Measurements from ENCODE around the gene ZBTB5. TPM values are rescaled to one million over a fixed set of nuclear protein-coding genes. Genes with fewer than 3 reads are reported as not detected.

The ZBTB5 gene
- total and polyA plus RNA-seq, 2 of the 4 experiments (the other 2 are of a cell fraction): 6.3 to 9.1 TPM

DNA sequence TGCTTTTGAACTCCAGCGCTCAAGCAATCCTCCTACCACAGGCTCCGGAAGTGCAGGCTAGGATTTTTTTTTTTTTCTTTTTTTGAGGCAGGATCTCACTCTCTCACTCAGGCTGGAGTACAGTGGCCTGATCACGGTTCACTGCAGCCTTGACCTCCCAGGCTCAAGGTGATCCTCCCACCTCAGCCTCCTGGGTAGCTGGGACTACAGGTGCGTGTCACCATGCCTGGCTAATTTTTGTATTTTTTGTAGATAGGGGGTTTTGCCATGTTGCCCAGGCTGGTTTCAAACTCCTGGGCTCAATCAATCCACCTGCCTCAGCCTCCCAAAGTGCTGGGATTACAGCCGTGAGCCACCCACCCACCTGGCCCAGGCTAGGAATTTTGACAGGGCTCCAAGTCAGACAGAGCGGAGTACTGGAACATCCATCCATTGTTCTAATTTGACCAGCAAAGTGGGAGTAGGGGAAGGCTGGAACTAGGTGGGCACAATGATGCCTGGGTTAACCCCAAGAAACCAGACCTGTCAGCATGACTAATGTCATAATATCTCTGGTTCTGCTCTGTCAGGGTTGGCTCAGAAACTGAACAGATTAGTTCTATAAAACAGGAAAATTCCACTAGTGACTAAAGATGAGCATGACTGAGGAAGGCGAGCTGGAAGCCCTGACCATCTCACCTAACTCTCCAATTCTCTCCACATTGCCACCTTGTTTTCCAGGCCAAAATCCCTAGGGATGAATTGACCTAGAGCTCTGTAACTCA lies 9.2 kb downstream of the ZBTB5 start:
- CTCF ChIA-PET: no interaction called here

More for the DNA sequence above, 9.2 kb downstream of the ZBTB5 start:
- Histone ChIP-seq H2BK15ac (ENCODE audit: low read depth, low read length) (no peak overlapping the region), H2BK20ac (ENCODE audit: low read depth, low read length) (no peak overlapping the region), H2AK9ac (replicated peaks; ENCODE audit: low read depth, low read length, poor library complexity) (no peak overlapping the region), H3K9me3 (ENCODE audit: control insufficient read depth, insufficient read depth, low read length) (no peaks in the 10 kb centered on the region), H2AK5ac (ENCODE audit: low read depth, low read length) (no peak overlapping the region), H3K4ac (ENCODE audit: low read depth, low read length) (no peak overlapping the region), H3K36me3 (ENCODE audit: control insufficient read depth, insufficient read depth, low read length) (peaks cover 2% of the 10 kb centered on the region; the same call in 1 of the 2 replicates), H2BK120ac (ENCODE audit: low read depth, low read length) (no peak overlapping the region), H4K20me1 (ENCODE audit: insufficient read depth, low read length) (peaks cover 44% of the 10 kb centered on the region), H3K4me2 (ENCODE audit: low read depth, low read length) (no peak overlapping the region), H4K8ac (ENCODE audit: low read depth in 2 of 2, low read length in 2 of 2) (no peak overlapping the region), H2AFZ (replicated peaks; ENCODE audit: low read length, poor library complexity) (no peak overlapping the region), H2BK5ac (ENCODE audit: low read depth, low read length, poor library complexity, severe bottlenecking) (no peak overlapping the region), H3K79me1 (ENCODE audit: low read depth in 1 of 2, low read length in 2 of 2) (peaks cover 25 to 81% of the 10 kb centered on the region in 2 experiments), H4K5ac (ENCODE audit: low read depth, low read length) (no peak overlapping the region), H3K4me1 (ENCODE audit: control insufficient read depth, insufficient read depth, low read length) (peaks cover 10% of the 10 kb centered on the region), H3K9me1 (ENCODE audit: insufficient read depth, low read length) (peaks cover 15% of the 10 kb centered on the region), H3K27ac (ENCODE audit: insufficient read depth, low read length) (no peak overlapping the region), H4K91ac (ENCODE audit: insufficient read depth, low read depth, low read length) (no peak overlapping the region), H3K14ac (replicated peaks; ENCODE audit: low read depth, low read length) (no peak overlapping the region), H3K18ac (ENCODE audit: low read depth, low read length) (no peak overlapping the region), H3K56ac (ENCODE audit: extremely low read depth, insufficient read depth, low read length) (no peak overlapping the region), H3K9ac (ENCODE audit: low read depth, low read length) (no peak overlapping the region), H3K27me3 (ENCODE audit: control insufficient read depth, insufficient read depth, low read length) (no peaks in the 10 kb centered on the region), H3K4me3 (ENCODE audit: insufficient read depth, low read depth, low read length) (no peak overlapping the region), H3K23ac (ENCODE audit: low read depth, low read length) (no peak overlapping the region)
- no CpG with 5 or more reads among the region's 7 CpGs for WGBS, 2 experiments (ENCODE audit: extremely low coverage in 2 of 2, insufficient read length in 1 of 2)
- DNase-seq (no peak), ATAC-seq (ENCODE audit: low read depth) (no peak)
- POLR2A ChIA-PET (ENCODE audit: unreplicated experiment): no interaction called here
- TF ChIP-seq BHLHE40 (IDR thresholded peaks at IDR 0.05; ENCODE audit: low read depth, low read length) (no peak), CEBPB (IDR thresholded peaks at IDR 0.05; ENCODE audit: low read depth, low read length) (no peak), FOS (IDR thresholded peaks at IDR 0.05; ENCODE audit: low read depth, low read length) (no peak), NFE2L2 (IDR thresholded peaks at IDR 0.05; ENCODE audit: low read depth, low read length) (no peak), MXI1 (IDR thresholded peaks at IDR 0.05; ENCODE audit: borderline replicate concordance, low read depth, low read length) (no peak), USF2 (IDR thresholded peaks at IDR 0.05; ENCODE audit: low read depth, low read length) (no peak), POLR2A (IDR thresholded peaks at IDR 0.05; ENCODE audit: low read depth, low read length) (no peak), RFX5 (IDR thresholded peaks at IDR 0.05; ENCODE audit: low read depth, low read length) (no peak)
- dilution Hi-C loops (cut with HindIII; ENCODE audit: low sequenced_read_pairs, unreplicated experiment) (no loop called here), intact Hi-C loops (cut with micrococcal nuclease) (no loop called here), in situ Hi-C loops (cut with MboI; ENCODE audit: low sequenced_read_pairs) (no loop called here)
- no TSS peak for BruUV-seq (replicated peaks)

Measured in IMR-90 (cell line).